ENCODE results near the gene AATK. TPM values are rescaled to one million over a fixed set of nuclear protein-coding genes. Genes with fewer than 3 reads are reported as not detected.

The AATK gene
- total and polyA plus RNA-seq, 2 donors = 0.24 to 1.9 TPM

DNA sequence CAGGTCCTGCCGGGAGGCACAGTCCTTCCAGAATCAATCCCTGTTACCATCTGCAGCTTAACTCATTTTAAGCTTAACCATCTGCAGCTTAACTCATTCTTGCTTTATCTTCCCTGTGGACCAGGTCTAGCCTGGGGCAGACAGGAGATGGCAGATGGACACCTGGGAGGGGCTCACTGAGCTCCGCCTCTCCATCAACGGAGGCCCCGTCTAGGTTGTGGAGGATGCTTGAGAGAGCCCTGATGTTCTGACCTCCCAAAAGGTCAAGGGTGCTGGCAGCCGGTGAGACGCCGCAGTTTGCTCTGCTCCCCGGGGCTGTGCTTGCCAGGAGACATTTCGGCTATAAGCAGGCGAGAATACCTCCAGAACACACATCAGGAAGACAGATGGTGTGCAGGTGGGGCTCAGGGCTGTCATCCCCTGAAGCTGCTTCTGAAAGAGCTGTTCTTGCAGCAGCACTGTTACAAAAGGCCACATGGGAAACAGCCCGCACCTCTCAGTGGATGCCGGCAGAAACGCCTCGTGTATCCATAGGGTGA, 89.8 kb downstream of the AATK start:
- no peak for DNase-seq (ENCODE audit: low read depth in 6 of 9, low spot score in 9 of 9)
- Histone ChIP-seq H3K4me1 (ENCODE audit: control insufficient read depth in 2 of 2, insufficient read depth in 2 of 2, low read length in 2 of 2) (peaks cover 0 to 6% of the 10 kb centered on the region in 2 donors), H3K27me3 (ENCODE audit: control insufficient read depth in 2 of 2, insufficient read depth in 1 of 2, low read length in 1 of 2) (no peaks in the 10 kb centered on the region), H3K9me3 (ENCODE audit: control insufficient read depth in 2 of 2, insufficient read depth in 1 of 2, low read length in 1 of 2) (no peaks in the 10 kb centered on the region), H3K27ac (ENCODE audit: low read depth in 1 of 2, low read length in 1 of 2) (no peak overlapping the region), H3K4me3 (ENCODE audit: low read length in 2 of 2) (no peak overlapping the region), H3K36me3 (ENCODE audit: control insufficient read depth in 2 of 2, insufficient read depth in 2 of 2, low read length in 1 of 2) (no peaks in the 10 kb centered on the region)
- 89% methylated on average over 14 of the region's 14 CpGs for WGBS

DNA sequence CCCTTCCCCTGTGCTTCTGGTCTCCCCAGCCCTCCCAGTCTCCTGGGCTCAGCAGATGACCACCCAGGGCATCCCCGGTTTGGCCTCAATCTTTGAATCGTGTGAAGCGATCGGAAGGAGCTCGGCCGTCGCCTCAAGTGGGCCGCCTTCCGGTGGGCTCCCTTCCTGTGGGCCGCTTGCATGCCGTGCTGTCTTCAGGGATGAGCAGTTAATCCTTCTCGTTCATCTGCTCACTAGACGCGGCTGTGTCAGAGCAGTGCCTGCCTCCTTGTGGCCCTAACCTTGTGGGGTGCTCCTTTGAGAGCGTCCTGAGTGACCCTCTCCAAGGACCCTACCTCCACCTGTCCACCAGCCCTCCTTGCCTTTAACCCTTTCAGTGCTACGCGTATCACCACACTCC, 90.7 kb downstream of the AATK start:
- Histone ChIP-seq H3K4me1 (ENCODE audit: control insufficient read depth in 2 of 2, insufficient read depth in 2 of 2, low read length in 2 of 2) (peaks cover 0 to 5% of the 10 kb centered on the region in 2 donors), H3K27ac (ENCODE audit: low read depth in 1 of 2, low read length in 1 of 2) (no peak overlapping the region), H3K27me3 (ENCODE audit: control insufficient read depth in 2 of 2, insufficient read depth in 1 of 2, low read length in 1 of 2) (no peaks in the 10 kb centered on the region), H3K36me3 (ENCODE audit: control insufficient read depth in 2 of 2, insufficient read depth in 2 of 2, low read length in 1 of 2) (no peaks in the 10 kb centered on the region), H3K9me3 (ENCODE audit: control insufficient read depth in 2 of 2, insufficient read depth in 1 of 2, low read length in 1 of 2) (no peaks in the 10 kb centered on the region), H3K4me3 (ENCODE audit: low read length in 2 of 2) (no peak overlapping the region)
- no peak for DNase-seq (ENCODE audit: low read depth in 6 of 9, low spot score in 9 of 9)
- 98% methylated on average over 17 of the region's 17 CpGs for WGBS

DNA sequence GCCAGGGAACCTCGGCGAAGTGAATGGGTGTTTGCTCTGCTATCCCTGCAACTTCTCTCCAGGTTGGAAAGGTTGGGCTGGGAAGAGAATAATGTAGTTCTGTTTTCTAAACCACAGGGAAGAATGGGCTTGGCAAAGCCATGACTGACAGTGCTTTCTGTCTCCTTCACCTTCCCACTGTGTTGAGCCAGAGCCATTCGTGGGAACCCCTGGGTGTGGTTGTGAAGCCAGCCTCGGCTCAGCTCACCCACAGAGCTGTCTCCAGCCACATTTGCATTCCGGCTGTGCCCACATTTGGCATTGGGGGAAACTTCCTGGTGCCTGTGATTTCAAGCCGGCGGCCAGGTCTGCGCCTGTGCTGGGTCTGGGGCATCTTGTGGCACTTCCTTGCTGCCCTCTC, 91.1 kb downstream of the AATK start:
- WGBS = 85% methylated on average over 8 of the region's 8 CpGs
- no peaks in the 10 kb centered on the region for H3K9me3 ChIP-seq (ENCODE audit: control insufficient read depth in 2 of 2, insufficient read depth in 1 of 2, low read length in 1 of 2)
- no peak overlapping the region for H3K27ac ChIP-seq (ENCODE audit: low read depth in 1 of 2, low read length in 1 of 2)
- no peaks in the 10 kb centered on the region for H3K27me3 ChIP-seq (ENCODE audit: control insufficient read depth in 2 of 2, insufficient read depth in 1 of 2, low read length in 1 of 2)
- no peak for DNase-seq (ENCODE audit: low read depth in 6 of 9, low spot score in 9 of 9)
- H3K36me3 ChIP-seq (ENCODE audit: control insufficient read depth in 2 of 2, insufficient read depth in 2 of 2, low read length in 1 of 2) = no peaks in the 10 kb centered on the region
- peaks cover 0 to under 1% of the 10 kb centered on the region in 2 donors for H3K4me1 ChIP-seq (ENCODE audit: control insufficient read depth in 2 of 2, insufficient read depth in 2 of 2, low read length in 2 of 2)
- H3K4me3 ChIP-seq (ENCODE audit: low read length in 2 of 2) = no peak overlapping the region

DNA sequence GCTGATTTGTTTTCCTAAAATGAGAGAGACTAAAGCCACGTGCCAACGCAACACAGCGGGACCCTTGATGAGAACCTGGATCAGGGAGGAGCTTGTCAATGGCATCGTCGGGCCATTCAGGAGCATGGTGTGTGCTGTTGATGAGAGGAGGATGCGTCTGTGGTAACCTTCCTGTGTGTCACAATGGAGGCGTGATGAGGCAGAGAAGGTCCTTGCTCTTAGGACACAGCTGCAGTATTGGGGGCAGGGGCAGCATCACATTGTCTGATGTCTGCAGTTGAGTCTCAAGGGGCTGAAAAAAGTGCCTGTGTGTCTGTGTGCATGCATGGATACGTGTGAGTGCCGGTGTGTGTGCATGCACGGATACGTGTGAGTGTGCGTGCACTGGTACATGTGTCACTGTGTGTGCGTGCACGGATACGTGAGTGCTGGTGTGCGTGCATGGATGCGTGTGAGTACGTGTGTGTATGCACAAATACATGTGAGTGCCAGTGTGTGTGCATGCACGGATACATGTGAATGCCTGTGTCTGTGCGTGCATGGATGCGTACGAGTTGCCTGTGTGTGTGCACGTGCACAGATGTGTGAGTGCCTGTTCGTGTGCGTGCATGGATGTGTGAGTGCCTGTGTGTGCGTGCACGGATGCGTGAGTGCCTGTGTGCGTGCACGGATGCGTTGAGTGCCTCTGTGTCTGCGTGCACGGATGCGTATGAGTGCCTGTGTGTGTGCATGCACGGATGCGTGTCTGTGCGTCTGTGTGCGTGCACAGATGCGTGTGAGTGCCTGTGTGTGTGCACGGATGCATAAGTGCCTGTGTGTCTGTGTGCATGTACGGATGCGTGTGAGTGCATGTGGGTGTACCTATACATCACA, 91.8 kb downstream of the AATK start:
- Histone ChIP-seq H3K27ac (ENCODE audit: low read depth in 1 of 2, low read length in 1 of 2) (no peak overlapping the region), H3K36me3 (ENCODE audit: control insufficient read depth in 2 of 2, insufficient read depth in 2 of 2, low read length in 1 of 2) (no peaks in the 10 kb centered on the region), H3K4me1 (ENCODE audit: control insufficient read depth in 2 of 2, insufficient read depth in 2 of 2, low read length in 2 of 2) (no peaks in the 10 kb centered on the region), H3K27me3 (ENCODE audit: control insufficient read depth in 2 of 2, insufficient read depth in 1 of 2, low read length in 1 of 2) (no peaks in the 10 kb centered on the region), H3K9me3 (ENCODE audit: control insufficient read depth in 2 of 2, insufficient read depth in 1 of 2, low read length in 1 of 2) (no peaks in the 10 kb centered on the region), H3K4me3 (ENCODE audit: low read length in 2 of 2) (no peak overlapping the region)
- no peak for DNase-seq (ENCODE audit: low read depth in 6 of 9, low spot score in 9 of 9)
- WGBS = 95% methylated on average over 42 of the region's 42 CpGs

DNA sequence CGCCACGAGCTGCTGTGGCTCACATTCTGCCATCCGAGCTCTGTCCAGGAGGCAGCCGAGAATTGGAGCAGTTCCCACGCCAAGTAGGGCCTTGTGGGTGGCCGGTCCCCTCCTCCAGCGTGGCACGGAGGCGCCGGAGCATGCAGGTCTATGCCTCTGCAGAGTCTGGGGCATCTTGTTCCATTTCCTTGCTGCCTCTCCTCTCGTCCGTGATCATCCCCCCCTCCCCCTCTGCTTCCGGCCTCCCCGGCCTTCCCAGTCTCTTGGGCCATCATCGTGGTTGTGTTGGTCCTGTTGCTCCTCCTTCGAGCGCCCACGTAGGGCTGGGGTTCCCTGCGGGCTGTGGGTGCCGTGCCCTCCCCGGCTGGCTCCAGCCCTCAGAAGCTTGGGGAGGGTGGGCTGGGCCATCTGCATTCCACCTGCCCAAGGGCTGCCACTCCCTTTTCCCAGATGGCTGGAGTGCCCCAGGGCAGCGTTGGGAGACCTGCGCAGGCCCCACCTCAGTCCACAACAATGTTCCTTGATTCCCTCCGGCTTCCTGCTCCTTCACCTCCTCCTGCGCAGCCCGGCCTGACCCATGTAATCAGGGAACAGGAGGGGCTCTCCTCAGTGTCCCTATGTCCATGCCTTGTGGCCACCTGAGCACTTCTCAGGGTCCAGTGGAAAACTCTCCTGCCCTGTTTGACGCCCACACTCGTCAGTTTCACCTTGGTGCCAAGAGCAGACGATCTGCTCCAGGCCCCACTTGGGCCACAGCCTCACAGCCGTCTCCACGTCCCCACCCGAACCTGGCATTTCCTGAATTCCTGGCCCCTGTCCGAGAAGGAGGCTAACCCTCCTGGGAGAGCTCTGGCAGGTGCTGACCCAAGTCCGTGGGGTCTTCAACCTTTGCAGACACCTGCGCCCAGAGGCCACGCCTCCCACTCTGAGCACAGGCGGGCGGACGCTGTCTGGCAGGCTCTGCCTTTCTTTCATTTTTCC, 94.0 kb downstream of the AATK start:
- Histone ChIP-seq H3K9me3 (ENCODE audit: control insufficient read depth in 2 of 2, insufficient read depth in 1 of 2, low read length in 1 of 2) (no peaks in the 10 kb centered on the region), H3K36me3 (ENCODE audit: control insufficient read depth in 2 of 2, insufficient read depth in 2 of 2, low read length in 1 of 2) (no peaks in the 10 kb centered on the region), H3K4me3 (ENCODE audit: low read length in 2 of 2) (no peak overlapping the region), H3K27ac (ENCODE audit: low read depth in 1 of 2, low read length in 1 of 2) (no peak overlapping the region), H3K4me1 (ENCODE audit: control insufficient read depth in 2 of 2, insufficient read depth in 2 of 2, low read length in 2 of 2) (peaks cover 0 to 10% of the 10 kb centered on the region in 2 donors), H3K27me3 (ENCODE audit: control insufficient read depth in 2 of 2, insufficient read depth in 1 of 2, low read length in 1 of 2) (no peaks in the 10 kb centered on the region)
- WGBS = 94% methylated on average over 39 of the region's 39 CpGs
- no peak for DNase-seq (ENCODE audit: low read depth in 6 of 9, low spot score in 9 of 9)

DNA sequence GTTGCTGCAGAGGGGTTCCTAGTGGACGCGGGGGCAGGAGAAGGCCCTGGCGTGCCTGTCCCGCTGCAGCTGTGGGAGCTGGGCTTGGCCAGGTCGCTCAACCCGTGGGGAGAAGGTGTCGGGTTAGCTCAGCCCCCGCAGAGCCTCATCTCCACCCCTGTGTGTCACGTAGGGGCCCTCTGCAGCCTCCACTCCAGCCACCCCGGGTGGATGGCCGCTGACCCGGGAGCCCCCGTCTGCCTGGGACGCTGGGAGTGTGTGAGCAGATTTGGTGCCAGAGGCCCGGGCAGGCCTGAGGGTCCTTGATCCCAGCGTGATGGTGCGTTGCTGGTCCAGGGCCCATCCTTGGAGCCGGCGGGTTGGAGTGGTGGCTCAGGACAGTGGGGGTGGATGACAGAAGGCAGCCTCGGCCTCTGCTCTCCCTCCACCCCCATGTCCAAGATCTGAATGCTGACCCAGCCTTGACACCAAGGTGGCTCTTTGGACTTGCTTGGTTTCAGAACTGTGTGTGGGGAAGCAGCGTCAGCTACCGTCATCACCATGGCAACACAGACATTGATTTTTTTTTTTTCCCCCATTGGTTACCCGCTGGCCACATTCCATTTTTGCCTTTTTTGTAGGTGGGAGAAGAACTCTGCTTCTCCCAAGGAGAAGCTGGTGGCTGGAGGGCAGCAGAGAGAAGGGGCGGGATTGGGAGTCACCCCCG, 95.3 kb downstream of the AATK start:
- Histone ChIP-seq H3K4me3 (ENCODE audit: low read length in 2 of 2) (no peak overlapping the region), H3K27ac (ENCODE audit: low read depth in 1 of 2, low read length in 1 of 2) (no peak overlapping the region), H3K36me3 (ENCODE audit: control insufficient read depth in 2 of 2, insufficient read depth in 2 of 2, low read length in 1 of 2) (no peaks in the 10 kb centered on the region), H3K4me1 (ENCODE audit: control insufficient read depth in 2 of 2, insufficient read depth in 2 of 2, low read length in 2 of 2) (peaks cover 0 to 22% of the 10 kb centered on the region in 2 donors), H3K27me3 (ENCODE audit: control insufficient read depth in 2 of 2, insufficient read depth in 1 of 2, low read length in 1 of 2) (no peaks in the 10 kb centered on the region), H3K9me3 (ENCODE audit: control insufficient read depth in 2 of 2, insufficient read depth in 1 of 2, low read length in 1 of 2) (no peaks in the 10 kb centered on the region)
- no peak for DNase-seq (ENCODE audit: low read depth in 6 of 9, low spot score in 9 of 9)
- WGBS = 92% methylated on average over 25 of the region's 25 CpGs

DNA sequence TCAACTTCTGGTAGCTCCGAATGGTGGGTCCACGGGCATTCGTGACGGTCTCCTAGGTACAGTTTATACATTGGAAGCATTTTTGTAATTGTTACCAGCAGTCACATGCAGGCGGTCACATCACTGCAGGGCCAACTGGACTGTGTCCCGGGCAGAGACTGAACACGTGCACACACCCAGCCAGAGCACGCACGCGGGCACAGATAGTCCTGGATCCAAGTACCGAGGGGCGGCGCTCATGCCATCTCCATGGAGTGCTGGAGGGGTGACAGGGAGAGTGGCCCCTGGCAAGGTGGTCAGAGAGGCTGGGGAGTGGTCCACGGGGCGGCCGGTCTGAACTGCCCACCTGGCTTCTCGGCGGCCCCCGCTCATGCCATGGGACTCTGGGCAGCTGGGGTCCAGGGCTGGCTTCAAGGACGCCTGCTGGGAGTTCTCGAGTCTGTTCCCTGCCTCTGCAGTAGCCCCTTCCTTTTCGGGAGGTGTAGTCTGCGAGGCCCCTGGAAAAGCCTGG, 96.8 kb downstream of the AATK start:
- 96% methylated on average over 23 of the region's 23 CpGs for WGBS
- Histone ChIP-seq H3K36me3 (ENCODE audit: control insufficient read depth in 2 of 2, insufficient read depth in 2 of 2, low read length in 1 of 2) (no peaks in the 10 kb centered on the region), H3K4me1 (ENCODE audit: control insufficient read depth in 2 of 2, insufficient read depth in 2 of 2, low read length in 2 of 2) (peaks cover 0 to 37% of the 10 kb centered on the region in 2 donors)

DNA sequence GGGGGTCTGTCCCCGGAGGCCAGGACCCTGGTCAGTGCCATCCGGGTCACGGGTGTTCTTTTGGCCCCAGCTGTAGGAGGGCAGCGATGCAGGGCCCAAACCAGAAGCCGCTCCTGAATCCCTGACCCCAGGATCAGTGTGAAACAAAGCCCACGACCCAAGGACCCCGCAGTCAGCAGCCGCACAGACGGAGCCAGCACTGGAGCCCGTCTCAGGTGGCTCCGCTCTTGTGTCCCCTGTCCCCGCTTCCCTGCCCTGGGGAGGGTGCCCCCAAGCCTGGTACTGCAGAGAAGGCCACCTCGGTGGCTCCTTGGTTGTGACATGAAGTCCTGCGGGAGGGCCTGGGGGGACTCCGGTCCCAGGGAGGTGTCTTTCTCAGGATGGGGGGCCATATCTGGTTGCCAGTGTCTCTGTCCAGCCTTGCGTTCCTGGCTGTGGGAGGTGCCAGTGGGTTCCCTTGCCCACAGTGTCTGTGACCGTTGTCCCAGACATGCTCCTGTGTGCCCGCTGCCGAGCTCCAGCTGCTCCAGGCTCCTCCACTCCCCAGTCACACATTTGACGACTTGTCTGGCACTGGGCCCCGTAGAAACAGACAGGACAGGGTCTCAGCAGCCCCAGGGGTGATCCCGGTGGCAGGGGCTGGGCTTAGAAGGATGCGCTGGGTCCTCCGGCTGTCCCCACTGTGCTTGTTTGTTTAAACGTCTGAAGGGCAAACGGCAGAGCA, 97.4 kb downstream of the AATK start:
- WGBS = 97% methylated on average over 26 of the region's 26 CpGs

More for the DNA sequence above, 96.8 kb downstream of the AATK start:
- no peaks in the 10 kb centered on the region for H3K27me3 ChIP-seq (ENCODE audit: control insufficient read depth in 2 of 2, insufficient read depth in 1 of 2, low read length in 1 of 2)
- H3K4me3 ChIP-seq (ENCODE audit: low read length in 2 of 2) = no peak overlapping the region
- no peaks in the 10 kb centered on the region for H3K9me3 ChIP-seq (ENCODE audit: control insufficient read depth in 2 of 2, insufficient read depth in 1 of 2, low read length in 1 of 2)
- H3K27ac ChIP-seq (ENCODE audit: low read depth in 1 of 2, low read length in 1 of 2) = no peak overlapping the region
- no peak for DNase-seq (ENCODE audit: low read depth in 6 of 9, low spot score in 9 of 9)

More for the DNA sequence above, 97.4 kb downstream of the AATK start:
- H3K27me3 ChIP-seq (ENCODE audit: control insufficient read depth in 2 of 2, insufficient read depth in 1 of 2, low read length in 1 of 2) = no peaks in the 10 kb centered on the region
- H3K4me3 ChIP-seq (ENCODE audit: low read length in 2 of 2) = no peak overlapping the region
- no peaks in the 10 kb centered on the region for H3K36me3 ChIP-seq (ENCODE audit: control insufficient read depth in 2 of 2, insufficient read depth in 2 of 2, low read length in 1 of 2)
- peaks cover 0 to 42% of the 10 kb centered on the region in 2 donors for H3K4me1 ChIP-seq (ENCODE audit: control insufficient read depth in 2 of 2, insufficient read depth in 2 of 2, low read length in 2 of 2)
- no peak overlapping the region for H3K27ac ChIP-seq (ENCODE audit: low read depth in 1 of 2, low read length in 1 of 2)
- no peaks in the 10 kb centered on the region for H3K9me3 ChIP-seq (ENCODE audit: control insufficient read depth in 2 of 2, insufficient read depth in 1 of 2, low read length in 1 of 2)
- DNase-seq (ENCODE audit: low read depth in 6 of 9, low spot score in 9 of 9) = no peak

Data from thymus (tissue), 11 donors.